ENCODE results near the gene OSTN. TPM values are rescaled to one million over a fixed set of nuclear protein-coding genes. Genes with fewer than 3 reads are reported as not detected.

Gene OSTN
- total and polyA plus RNA-seq, 9 of the 15 experiments (the other 6 are each of a cell fraction or from before 2014, with no cell fraction given), result not detected

DNA sequence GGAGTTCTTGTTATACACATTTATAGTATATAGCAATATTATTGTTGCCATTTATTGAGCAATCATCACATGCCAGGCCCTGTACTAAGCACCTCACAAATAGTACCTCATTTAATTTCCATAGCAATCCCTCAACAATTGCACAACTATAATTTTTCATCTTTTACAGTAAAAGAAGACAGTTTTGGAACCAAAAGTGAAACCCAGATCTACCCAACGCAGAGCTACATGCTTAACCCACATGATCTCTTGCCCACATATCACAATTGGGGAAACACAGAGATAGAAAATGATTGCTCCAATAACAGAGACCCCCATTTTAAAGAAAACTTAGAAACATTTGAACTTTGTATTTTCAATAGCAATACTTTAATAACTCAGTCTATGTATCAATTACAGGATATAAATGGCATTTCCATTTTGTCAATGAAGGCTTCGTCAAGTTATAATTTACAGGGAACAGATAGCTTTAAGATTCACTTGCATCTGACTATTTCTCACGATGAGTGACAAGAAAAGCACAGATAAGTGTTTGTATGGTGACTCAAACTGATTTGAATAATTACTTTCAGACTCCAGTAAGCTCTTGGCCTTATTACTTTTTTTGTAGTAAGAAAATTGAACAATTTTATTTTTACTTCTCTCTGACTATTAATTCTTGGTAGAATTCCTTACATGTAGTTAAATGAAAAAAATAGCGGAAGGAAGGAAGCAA is 91.4 kb downstream of the OSTN start:
- H3K9ac ChIP-seq (ENCODE audit: insufficient read depth in 1 of 2, low read depth in 2 of 2, low read length in 2 of 2), result no peak overlapping the region
- ATAC-seq, result no peak
- TF ChIP-seq ZNF695 (CRISPR knock-in tag; IDR thresholded peaks at IDR 0.05) (no peak), EP400 (IDR thresholded peaks at IDR 0.05) (no peak), ZNF398 (CRISPR knock-in tag; IDR thresholded peaks at IDR 0.05) (no peak), GATA2 (CRISPR knock-in tag; IDR thresholded peaks at IDR 0.05) (no peak), CEBPB (tag; IDR thresholded peaks at IDR 0.05) (peak; percentile 55), ZBTB34 (CRISPR knock-in tag; IDR thresholded peaks at IDR 0.05) (no peak), PTBP1 (IDR thresholded peaks at IDR 0.05; ENCODE audit: low read depth, low read length) (no peak), POLR2G (IDR thresholded peaks at IDR 0.05; ENCODE audit: low read depth, low read length) (no peak), PKNOX1 (IDR thresholded peaks at IDR 0.05) (0 out of 2 replicates have a peak, but pooled peaks have one; percentile 19), ZKSCAN8 (CRISPR knock-in tag; IDR thresholded peaks at IDR 0.05) (no peak), E2F4 (CRISPR knock-in tag; IDR thresholded peaks at IDR 0.05; ENCODE audit: low read depth) (no peak), MECOM (CRISPR knock-in tag; IDR thresholded peaks at IDR 0.05) (no peak)
- TF ChIP-seq, protein P1, sequence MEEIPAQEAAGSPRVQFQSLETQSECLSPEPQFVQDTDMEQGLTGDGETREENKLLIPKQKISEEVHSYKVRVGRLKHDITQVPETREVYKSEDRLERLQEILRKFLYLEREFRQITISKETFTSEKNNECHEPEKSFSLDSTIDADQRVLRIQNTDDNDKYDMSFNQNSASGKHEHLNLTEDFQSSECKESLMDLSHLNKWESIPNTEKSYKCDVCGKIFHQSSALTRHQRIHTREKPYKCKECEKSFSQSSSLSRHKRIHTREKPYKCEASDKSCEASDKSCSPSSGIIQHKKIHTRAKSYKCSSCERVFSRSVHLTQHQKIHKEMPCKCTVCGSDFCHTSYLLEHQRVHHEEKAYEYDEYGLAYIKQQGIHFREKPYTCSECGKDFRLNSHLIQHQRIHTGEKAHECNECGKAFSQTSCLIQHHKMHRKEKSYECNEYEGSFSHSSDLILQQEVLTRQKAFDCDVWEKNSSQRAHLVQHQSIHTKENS (CRISPR knock-in tag; IDR thresholded peaks at IDR 0.05), result no peak
- TF ChIP-seq, protein P2, sequence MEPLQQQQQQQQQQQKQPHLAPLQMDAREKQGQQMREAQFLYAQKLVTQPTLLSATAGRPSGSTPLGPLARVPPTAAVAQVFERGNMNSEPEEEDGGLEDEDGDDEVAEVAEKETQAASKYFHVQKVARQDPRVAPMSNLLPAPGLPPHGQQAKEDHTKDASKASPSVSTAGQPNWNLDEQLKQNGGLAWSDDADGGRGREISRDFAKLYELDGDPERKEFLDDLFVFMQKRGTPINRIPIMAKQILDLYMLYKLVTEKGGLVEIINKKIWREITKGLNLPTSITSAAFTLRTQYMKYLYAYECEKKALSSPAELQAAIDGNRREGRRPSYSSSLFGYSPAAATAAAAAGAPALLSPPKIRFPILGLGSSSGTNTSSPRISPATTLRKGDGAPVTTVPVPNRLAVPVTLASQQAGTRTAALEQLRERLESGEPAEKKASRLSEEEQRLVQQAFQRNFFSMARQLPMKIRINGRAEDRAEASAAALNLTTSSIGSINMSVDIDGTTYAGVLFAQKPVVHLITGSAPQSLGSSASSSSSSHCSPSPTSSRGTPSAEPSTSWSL (CRISPR knock-in tag; IDR thresholded peaks at IDR 0.05; ENCODE audit: borderline replicate concordance), result no peak

More for the DNA sequence above, 91.4 kb downstream of the OSTN start:
- ChIA-PET POLR2A (no interaction called here), CTCF (ENCODE audit: low intra/inter-chr PET ratio) (no interaction called here)
- no peaks in the 10 kb centered on the region for H3K36me3 ChIP-seq (ENCODE audit: control insufficient read depth, insufficient read depth, low read length)
- DNase-seq (ENCODE audit: extremely low read depth in 1 of 4, low spot score in 3 of 4) (no peak), FAIRE-seq (no peak)
- H3K9me1 ChIP-seq (ENCODE audit: control insufficient read depth, insufficient read depth, low read length), result no peaks in the 10 kb centered on the region
- no peak overlapping the region for H3K4me2 ChIP-seq (ENCODE audit: insufficient read depth, low read length)
- in situ Hi-C loops (cut with MboI) (no loop called here), intact Hi-C loops (cut with micrococcal nuclease) (no loop called here)
- H4K20me1 ChIP-seq (replicated peaks; ENCODE audit: control insufficient read depth, insufficient read depth, low read length), result no peaks in the 10 kb centered on the region
- 3% methylated on average over 4 of the region's 4 CpGs for WGBS (ENCODE audit: insufficient coverage, low coverage, missing lambda C conversion rate)
- H3K9me3 ChIP-seq (replicated peaks; ENCODE audit: control insufficient read depth, insufficient read depth, low read depth, low read length), result no peaks in the 10 kb centered on the region
- H3K4me1 ChIP-seq (replicated peaks in 1 of 2; ENCODE audit: control insufficient read depth in 2 of 2, insufficient read depth in 2 of 2, low read length in 2 of 2), result no peaks in the 10 kb centered on the region
- H3K27me3 ChIP-seq (ENCODE audit: control insufficient read depth in 2 of 2, insufficient read depth in 2 of 2, low read length in 2 of 2), result no peaks in the 10 kb centered on the region
- BruUV-seq (replicated peaks), result no TSS peak
- H2AFZ ChIP-seq (ENCODE audit: low read depth, low read length), result no peak overlapping the region
- no peaks in the 10 kb centered on the region for H3K79me2 ChIP-seq (ENCODE audit: control insufficient read depth, insufficient read depth, low read length)
- H3K4me3 ChIP-seq, result no peak overlapping the region
- H3K27ac ChIP-seq (ENCODE audit: extremely low read depth, low read depth, low read length), result no peak overlapping the region

All from K562 (cell line).